KOPT-K1 (cell line): ENCODE data around the gene TFAM.

ENCODE experiments used
- H3K27ac ChIP-seq: fragments of 200-600 bp; sonication (generic); 2 replicates; pipeline ENCODE4 v1.5.1; 2016; ENCODE audit warnings: antibody characterized with exemption, mild to moderate bottlenecking, low read depth, low read length; ENCODE audit not compliant: poor library complexity, severe bottlenecking
- H3K36me3 ChIP-seq: fragments of 200-600 bp; sonication (generic); 2 replicates; pipeline ENCODE4 v1.5.1; 2017; ENCODE audit warnings: antibody characterized with exemption, mild to moderate bottlenecking, low read length, moderate library complexity; ENCODE audit not compliant: insufficient read depth
- H3K9me3 ChIP-seq: fragments of 200-600 bp; sonication (generic); 2 replicates; pipeline ENCODE4 v1.5.1; 2017; ENCODE audit warnings: antibody characterized with exemption, low read length, mild to moderate bottlenecking; ENCODE audit not compliant: insufficient read depth, poor library complexity, severe bottlenecking

Gene TFAM

GRCh38 chr10:58384999-58385783 lies at the start of gene TFAM:
TFAM (plus strand) TSS chr10:58385410; CDS start chr10:58385548, 138 bp downstream.
- Histone ChIP-seq H3K9me3 (no peaks in the 10 kb centered on the region), H3K27ac (peak within 1 kb of the TSS; percentile 81), H3K36me3 (peaks cover 39% of the 10 kb centered on the region)

DNA sequence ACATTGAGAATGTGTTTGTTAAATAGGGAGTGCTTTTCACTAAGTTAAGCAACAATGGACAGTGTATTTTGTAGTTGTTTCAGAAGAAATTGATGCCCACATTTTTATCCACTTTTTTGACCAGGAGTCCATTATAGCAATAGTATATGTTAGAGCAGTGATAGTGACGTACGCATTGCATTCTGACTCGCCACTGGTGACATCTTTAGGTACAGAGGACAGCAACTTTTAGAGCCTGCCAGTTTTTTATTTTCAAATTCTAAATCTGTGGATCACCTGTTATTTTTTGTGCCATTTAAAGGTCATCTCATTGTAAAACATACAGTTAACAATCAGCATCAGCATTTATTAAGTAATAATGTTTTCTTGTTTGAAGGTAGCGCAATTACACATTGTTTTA lies 49.0 kb upstream of the TFAM start:
- Histone ChIP-seq H3K27ac (no peak overlapping the region), H3K36me3 (no peaks in the 10 kb centered on the region), H3K9me3 (no peaks in the 10 kb centered on the region)

DNA sequence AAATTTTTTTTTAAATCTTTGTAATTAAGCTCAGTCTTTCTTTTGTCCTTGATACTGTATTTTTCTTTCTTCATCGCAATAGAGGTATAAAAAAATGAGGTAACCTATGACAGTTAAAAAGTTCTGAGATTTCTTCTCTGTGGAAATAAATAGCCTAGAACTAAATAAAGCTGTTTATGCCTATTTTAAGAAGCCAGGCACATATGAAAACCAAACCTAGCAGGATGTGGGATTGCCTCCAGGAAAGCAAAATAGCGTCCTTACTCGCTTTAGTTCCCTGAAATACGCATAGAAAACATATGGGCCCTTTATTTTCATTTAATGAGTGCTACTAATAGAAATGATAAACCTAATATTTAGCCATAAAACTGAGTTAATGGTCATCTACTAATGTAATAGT lies 43.8 kb upstream of the TFAM start:
- no peaks in the 10 kb centered on the region for H3K9me3 ChIP-seq
- H3K36me3 ChIP-seq, result no peaks in the 10 kb centered on the region
- H3K27ac ChIP-seq, result no peak overlapping the region

DNA sequence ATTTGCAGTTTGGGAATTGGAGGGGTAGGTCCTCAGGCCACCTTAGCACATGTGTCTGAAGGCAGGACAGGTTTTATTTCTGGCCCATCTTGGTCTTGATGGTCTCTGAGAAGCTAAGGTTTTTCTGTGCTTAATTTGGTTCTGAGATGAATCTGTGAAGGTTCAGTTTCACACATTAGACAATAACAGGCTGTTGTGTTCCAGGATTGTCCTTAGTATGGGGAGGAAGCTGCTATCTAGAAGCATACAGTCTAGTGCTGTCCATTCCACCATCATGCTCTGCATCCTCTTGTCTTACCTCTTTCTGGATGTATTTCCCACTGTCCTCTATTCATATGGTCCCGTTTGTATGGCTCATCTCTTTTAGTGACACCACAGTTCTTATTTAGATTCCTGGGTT lies 43.3 kb upstream of the TFAM start:
- no peaks in the 10 kb centered on the region for H3K36me3 ChIP-seq
- H3K27ac ChIP-seq, result no peak overlapping the region
- no peaks in the 10 kb centered on the region for H3K9me3 ChIP-seq

DNA sequence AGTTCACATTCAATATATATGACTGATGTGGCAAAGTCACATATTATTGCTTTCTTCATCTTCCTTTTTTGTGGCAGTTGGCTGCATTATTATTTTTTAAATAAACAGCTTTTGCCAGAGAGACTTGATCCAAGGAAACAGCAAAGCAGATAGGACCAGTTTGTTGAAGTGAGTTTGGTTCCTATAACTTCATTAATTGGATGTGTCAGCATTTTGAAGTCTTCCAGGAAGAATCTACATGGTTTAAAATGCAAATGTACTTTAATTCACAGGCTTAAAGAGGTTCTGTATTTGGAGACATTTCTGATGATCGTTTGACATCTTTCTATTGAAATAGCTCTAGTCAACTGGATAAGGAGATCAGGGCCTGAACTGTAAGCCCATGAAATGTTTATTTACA lies 37.2 kb upstream of the TFAM start:
- H3K36me3 ChIP-seq, result no peaks in the 10 kb centered on the region
- H3K9me3 ChIP-seq, result no peaks in the 10 kb centered on the region
- H3K27ac ChIP-seq, result no peak overlapping the region

- no peaks in the 10 kb centered on the region for H3K9me3 ChIP-seq
- no peak overlapping the region for H3K27ac ChIP-seq
- H3K36me3 ChIP-seq, result no peaks in the 10 kb centered on the region
Observed at GRCh38 chr10:58348571-58349033, 36.6 kb upstream of the TFAM start.

GRCh38 chr10:58350023-58350422 lies 35.2 kb upstream of the TFAM start:
- H3K9me3 ChIP-seq, result no peaks in the 10 kb centered on the region
- H3K36me3 ChIP-seq, result no peaks in the 10 kb centered on the region
- no peak overlapping the region for H3K27ac ChIP-seq

DNA sequence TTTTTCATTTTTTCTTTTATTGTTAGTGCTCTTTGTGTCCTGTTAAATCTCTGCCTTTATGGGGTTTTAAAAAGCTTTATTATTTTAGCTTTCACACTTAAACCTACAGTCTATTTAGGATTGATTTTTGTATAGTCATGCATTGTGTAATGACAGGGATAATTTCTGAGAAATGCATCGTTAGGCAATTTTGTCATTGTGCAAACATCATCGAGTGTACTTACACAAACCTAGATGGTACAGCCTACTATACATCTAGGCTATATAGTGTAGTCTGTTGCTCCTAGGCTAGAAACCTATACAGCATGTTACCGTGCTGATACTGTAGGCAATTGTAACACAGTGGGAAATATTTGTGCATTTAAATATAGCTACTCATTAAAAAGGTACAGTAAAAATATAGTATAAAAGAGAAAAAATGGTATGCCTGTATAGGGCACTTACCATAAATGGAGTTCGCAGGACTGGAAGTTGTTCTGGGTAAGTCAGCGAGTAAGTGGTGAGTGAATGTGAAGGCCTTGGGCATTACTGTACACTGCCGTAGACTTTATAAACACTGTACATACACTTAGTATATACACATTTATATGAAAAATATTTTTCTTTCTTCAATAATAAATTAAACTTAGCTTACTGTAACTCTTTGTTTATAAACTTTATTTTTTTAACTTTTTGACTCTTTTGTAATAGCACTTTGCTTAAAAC lies 34.4 kb upstream of the TFAM start:
- Histone ChIP-seq H3K27ac (no peak overlapping the region), H3K9me3 (no peaks in the 10 kb centered on the region), H3K36me3 (no peaks in the 10 kb centered on the region)

DNA sequence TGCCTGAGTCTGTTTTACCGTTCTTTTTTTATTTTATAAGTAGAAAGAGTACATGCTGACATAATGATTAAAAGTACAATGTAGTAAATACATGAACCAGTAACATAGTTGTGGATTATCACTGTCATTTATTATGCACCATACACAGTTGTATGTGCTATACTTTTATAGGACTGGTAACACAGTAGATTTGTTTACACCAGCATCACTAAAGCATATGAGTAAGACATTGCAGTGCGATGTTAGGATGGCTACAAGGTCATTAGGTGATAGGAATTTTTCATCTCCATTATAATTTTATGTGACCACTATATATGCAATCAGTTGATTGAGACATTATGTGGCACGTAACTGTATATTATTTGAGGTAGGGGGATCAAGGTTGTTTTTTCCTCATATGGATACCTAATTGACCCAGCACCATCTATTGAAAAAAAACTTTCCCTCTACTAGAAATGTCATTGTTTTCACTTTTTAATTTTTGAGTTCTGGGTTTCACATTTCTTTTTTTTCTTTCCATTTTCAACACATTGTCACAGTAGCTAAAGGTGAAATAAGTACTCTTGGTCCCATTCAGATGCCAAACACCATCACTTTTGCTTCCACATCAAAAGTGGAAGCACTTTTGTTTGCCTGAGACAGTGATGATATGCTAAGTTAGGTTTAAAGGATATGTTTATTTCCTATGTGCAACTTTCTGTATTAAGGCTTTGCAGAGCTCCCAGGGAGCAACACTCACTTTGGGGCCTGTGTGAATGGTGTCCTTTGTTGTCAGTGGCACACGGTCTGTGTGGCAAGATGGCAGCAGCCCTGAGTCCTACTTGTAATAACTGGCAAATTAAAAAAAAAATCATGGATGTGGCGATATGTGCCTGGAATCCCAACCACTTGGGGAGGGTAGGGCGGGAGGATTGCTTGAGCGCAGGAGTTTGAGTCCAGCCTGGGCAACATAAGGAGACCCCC lies 33.3 kb upstream of the TFAM start:
- H3K36me3 ChIP-seq, result no peaks in the 10 kb centered on the region
- H3K27ac ChIP-seq, result no peak overlapping the region
- no peaks in the 10 kb centered on the region for H3K9me3 ChIP-seq

DNA sequence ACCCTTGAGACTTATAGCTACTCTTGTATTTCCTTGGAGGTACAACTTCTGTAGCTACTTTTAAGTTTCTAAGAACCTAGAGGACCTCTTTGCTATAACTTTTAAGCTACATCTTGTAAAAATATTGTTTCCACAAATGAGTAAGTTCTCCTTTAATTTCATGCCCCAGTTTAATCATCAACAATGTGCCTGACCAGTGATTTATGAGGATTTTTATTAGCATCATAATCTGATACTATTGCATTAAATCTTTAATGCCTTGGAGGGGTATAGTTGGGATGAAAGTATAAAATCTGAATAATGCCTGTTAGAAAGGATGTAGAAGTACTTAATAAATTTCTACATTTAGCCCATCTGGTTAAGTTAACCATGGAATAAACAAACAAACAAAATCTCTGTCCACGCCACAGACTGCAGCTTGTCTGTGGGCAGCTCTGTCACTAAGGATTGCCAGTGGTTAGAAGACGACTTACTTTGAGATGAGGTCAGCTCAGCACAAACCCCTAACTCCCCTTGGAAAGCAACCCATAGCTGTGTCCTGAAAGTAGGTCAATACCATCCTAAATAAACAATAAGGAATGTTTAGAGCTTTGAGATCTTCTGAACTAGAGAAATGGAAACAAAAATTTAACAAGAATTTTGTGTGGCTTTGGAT lies 32.1 kb upstream of the TFAM start:
- H3K27ac ChIP-seq, result no peak overlapping the region
- H3K36me3 ChIP-seq, result no peaks in the 10 kb centered on the region
- no peaks in the 10 kb centered on the region for H3K9me3 ChIP-seq

DNA sequence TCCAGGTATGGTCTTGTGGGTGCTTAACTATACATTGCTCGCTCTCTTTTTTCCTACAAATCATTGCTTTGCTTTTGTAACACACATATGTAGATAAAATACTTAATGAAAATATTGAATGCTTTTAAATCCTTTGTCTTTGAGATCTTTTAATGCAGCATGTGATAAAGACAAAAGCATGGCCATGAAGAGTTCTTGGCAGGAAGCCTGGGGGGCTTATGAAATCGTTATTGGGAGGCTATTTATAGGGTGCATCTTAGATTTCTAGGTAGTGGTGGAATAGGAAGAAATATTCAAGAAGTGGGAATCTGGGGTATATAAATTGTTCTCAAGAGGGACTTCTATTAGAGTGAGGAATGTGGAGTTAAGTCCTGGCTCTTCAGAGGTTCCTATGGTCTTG lies 28.5 kb upstream of the TFAM start:
- Histone ChIP-seq H3K36me3 (no peaks in the 10 kb centered on the region), H3K27ac (no peak overlapping the region), H3K9me3 (no peaks in the 10 kb centered on the region)

GRCh38 chr10:58358314-58358933 lies 26.8 kb upstream of the TFAM start:
- H3K9me3 ChIP-seq, result no peaks in the 10 kb centered on the region
- no peak overlapping the region for H3K27ac ChIP-seq

GRCh38 chr10:58358947-58359346 lies 26.3 kb upstream of the TFAM start:
- no peaks in the 10 kb centered on the region for H3K9me3 ChIP-seq
- no peaks in the 10 kb centered on the region for H3K36me3 ChIP-seq
- H3K27ac ChIP-seq, result no peak overlapping the region

More at GRCh38 chr10:58358314-58358933, 26.8 kb upstream of the TFAM start:
- H3K36me3 ChIP-seq, result no peaks in the 10 kb centered on the region

GRCh38 chr10:58359541-58359940 lies 25.7 kb upstream of the TFAM start:
- no peaks in the 10 kb centered on the region for H3K36me3 ChIP-seq
- H3K9me3 ChIP-seq, result no peaks in the 10 kb centered on the region
- no peak overlapping the region for H3K27ac ChIP-seq
